ENCODE measurements around the gene GOLGA2. TPM values are rescaled to one million over a fixed set of nuclear protein-coding genes. Genes with fewer than 3 reads are reported as not detected.
A peak's percentile ranks its signal among the peaks of the same experiment; 100 is the strongest.

The GOLGA2 gene
- total RNA-seq, 6 experiments from 2014 or later = 25.0 to 53.0 (median 35.5) TPM

DNA sequence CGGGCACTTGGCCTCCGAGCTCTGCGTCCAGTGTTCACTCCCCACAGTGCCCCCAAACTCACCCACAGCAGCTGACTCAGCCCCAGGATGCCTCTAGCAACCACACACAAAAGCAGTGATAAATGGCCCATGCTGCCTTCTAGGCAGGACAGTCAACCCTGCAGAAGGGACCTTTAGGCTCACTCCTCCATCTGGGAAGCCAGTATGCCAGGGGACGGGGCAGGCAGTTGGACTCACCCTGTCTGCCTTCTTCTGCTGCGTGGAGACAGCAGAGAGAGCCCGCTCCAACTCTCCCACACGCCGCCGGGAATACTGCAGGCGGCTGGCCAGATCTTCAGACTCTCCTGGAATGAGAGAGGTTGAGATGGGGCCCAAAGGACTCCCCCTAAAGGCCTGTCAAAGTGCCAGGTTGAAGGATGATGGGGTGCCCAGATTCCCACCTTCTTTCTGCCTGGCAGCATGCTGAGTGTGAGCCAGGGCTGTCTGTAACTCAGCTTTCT, 10.4 kb downstream of the GOLGA2 start:
- DNase-seq (no peak), ATAC-seq (no peak)
- H3K4me1 ChIP-seq = no peaks in the 10 kb centered on the region
- no peaks in the 10 kb centered on the region for H3K27me3 ChIP-seq
- peaks cover 0 to 40% (median 20%) of the 10 kb centered on the region in 4 donors for H3K36me3 ChIP-seq
- H3K4me3 ChIP-seq = no peak overlapping the region
- no peaks in the 10 kb centered on the region for H3K9me3 ChIP-seq
- no peak for TF ChIP-seq CTCF (IDR thresholded peaks at IDR 0.05)
- TF ChIP-seq POLR2A (IDR thresholded peaks at IDR 0.05) = no peak
- H3K27ac ChIP-seq = no peak overlapping the region
- intact Hi-C loops (cut with DNase I) = no loop called here
- 96% methylated on average over 3 of the region's 10 CpGs for WGBS (ENCODE audit: insufficient coverage, low coverage, low lambda C conversion rate, missing lambda C conversion rate)

GRCh38 chr9:128262687-128263086, 13.1 kb downstream of the GOLGA2 start:
- TF ChIP-seq POLR2A (IDR thresholded peaks at IDR 0.05) = no peak
- TF ChIP-seq CTCF (IDR thresholded peaks at IDR 0.05) = no peak
- no peak for DNase-seq
- Histone ChIP-seq H3K36me3 (peaks cover 0 to 56% (median 37%) of the 10 kb centered on the region in 4 donors), H3K27me3 (no peaks in the 10 kb centered on the region), H3K9me3 (no peaks in the 10 kb centered on the region), H3K27ac (no peak overlapping the region), H3K4me1 (no peaks in the 10 kb centered on the region), H3K4me3 (no peak overlapping the region)
- ATAC-seq = no peak
- WGBS (ENCODE audit: insufficient coverage, low coverage, low lambda C conversion rate, missing lambda C conversion rate) = 88% methylated on average over 3 of the region's 4 CpGs
- intact Hi-C loops (cut with DNase I) = no loop called here

GRCh38 chr9:128260340-128260739, 15.5 kb downstream of the GOLGA2 start:
- H3K27ac ChIP-seq = no peak overlapping the region
- H3K27me3 ChIP-seq = no peaks in the 10 kb centered on the region
- no peak for DNase-seq
- TF ChIP-seq POLR2A (IDR thresholded peaks at IDR 0.05) = no peak
- no peak for TF ChIP-seq CTCF (IDR thresholded peaks at IDR 0.05)
- WGBS (ENCODE audit: insufficient coverage, low coverage, low lambda C conversion rate, missing lambda C conversion rate) = 100% methylated on average over 1 of the region's 17 CpGs
- intact Hi-C loops (cut with DNase I) = no loop called here
- peaks cover 0 to 63% (median 44%) of the 10 kb centered on the region in 4 donors for H3K36me3 ChIP-seq
- no peaks in the 10 kb centered on the region for H3K9me3 ChIP-seq
- H3K4me1 ChIP-seq = no peaks in the 10 kb centered on the region
- ATAC-seq = no peak
- no peak overlapping the region for H3K4me3 ChIP-seq

DNA sequence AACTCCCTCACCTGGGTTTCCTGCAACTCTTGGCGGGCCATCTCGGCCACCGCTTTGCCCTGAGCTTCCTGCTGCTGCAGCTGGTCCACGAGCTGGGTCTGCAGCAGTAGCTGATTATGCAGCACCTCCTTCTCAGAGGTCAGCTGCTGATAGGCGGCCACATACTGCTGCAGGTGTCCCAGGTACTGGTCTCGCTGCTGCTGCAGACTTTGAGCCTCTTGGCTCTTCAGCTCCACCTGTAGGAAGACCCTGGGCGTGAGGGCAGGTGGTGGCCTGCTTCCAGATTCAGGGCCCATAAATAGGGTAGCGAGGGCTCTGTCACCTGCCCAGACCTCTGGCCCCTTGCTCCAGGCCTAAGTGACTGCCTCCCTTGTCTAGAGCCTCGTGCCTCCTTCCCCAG, 16.7 kb downstream of the GOLGA2 start:
- ATAC-seq (no peak), DNase-seq (no peak)
- WGBS (ENCODE audit: insufficient coverage, low coverage, low lambda C conversion rate, missing lambda C conversion rate) = 74% methylated on average over 3 of the region's 9 CpGs
- Histone ChIP-seq H3K27ac (no peak overlapping the region), H3K27me3 (no peaks in the 10 kb centered on the region), H3K4me3 (no peak overlapping the region), H3K36me3 (peaks cover 0 to 63% (median 43%) of the 10 kb centered on the region in 4 donors), H3K4me1 (no peaks in the 10 kb centered on the region), H3K9me3 (no peaks in the 10 kb centered on the region)
- intact Hi-C loops (cut with DNase I) = no loop called here
- TF ChIP-seq POLR2A (IDR thresholded peaks at IDR 0.05) = no peak
- TF ChIP-seq CTCF (IDR thresholded peaks at IDR 0.05) = peak in 1 of 4 donors; percentile 14

GRCh38 chr9:128258326-128258725, 17.5 kb downstream of the GOLGA2 start:
- WGBS (ENCODE audit: insufficient coverage, low coverage, low lambda C conversion rate, missing lambda C conversion rate) = 92% methylated on average over 2 of the region's 6 CpGs

More at GRCh38 chr9:128258326-128258725, 17.5 kb downstream of the GOLGA2 start:
- H3K4me1 ChIP-seq = no peaks in the 10 kb centered on the region
- H3K27me3 ChIP-seq = no peaks in the 10 kb centered on the region
- no peak for ATAC-seq
- intact Hi-C loops (cut with DNase I) = no loop called here
- peaks cover 0 to 63% (median 43%) of the 10 kb centered on the region in 4 donors for H3K36me3 ChIP-seq
- no peak overlapping the region for H3K4me3 ChIP-seq
- no peak for DNase-seq
- H3K27ac ChIP-seq = no peak overlapping the region
- no peaks in the 10 kb centered on the region for H3K9me3 ChIP-seq
- TF ChIP-seq POLR2A (IDR thresholded peaks at IDR 0.05) (no peak), CTCF (IDR thresholded peaks at IDR 0.05) (no peak)

Measured in right lobe of liver (tissue), 6 donors.